GM21825 (cell line): ENCODE results near the gene NT5C2.
A peak's percentile ranks its signal among the peaks of the same experiment; 100 is the strongest.
"Not testable (repeated sequence)": the region's sequence is repeated elsewhere in the genome, so short reads cannot be mapped to it uniquely, and the experiment has no call there.

ENCODE experiments used
- ATAC-seq: cut with Tn5 transposase; IDR thresholded peaks from one replicate; pipeline ENCODE4 v1.9.1; 2021; ENCODE audit warnings: mild to moderate bottlenecking, moderate library complexity; ENCODE audit not compliant: unreplicated experiment

The NT5C2 gene

GRCh38 chr10:103193107-103193819 is at the start of gene NT5C2:
Gene NT5C2 (minus strand): TSS chr10:103193272. CDS start chr10:103174958, 18,314 bp downstream.
- ATAC-seq = peak; percentile 68

DNA sequence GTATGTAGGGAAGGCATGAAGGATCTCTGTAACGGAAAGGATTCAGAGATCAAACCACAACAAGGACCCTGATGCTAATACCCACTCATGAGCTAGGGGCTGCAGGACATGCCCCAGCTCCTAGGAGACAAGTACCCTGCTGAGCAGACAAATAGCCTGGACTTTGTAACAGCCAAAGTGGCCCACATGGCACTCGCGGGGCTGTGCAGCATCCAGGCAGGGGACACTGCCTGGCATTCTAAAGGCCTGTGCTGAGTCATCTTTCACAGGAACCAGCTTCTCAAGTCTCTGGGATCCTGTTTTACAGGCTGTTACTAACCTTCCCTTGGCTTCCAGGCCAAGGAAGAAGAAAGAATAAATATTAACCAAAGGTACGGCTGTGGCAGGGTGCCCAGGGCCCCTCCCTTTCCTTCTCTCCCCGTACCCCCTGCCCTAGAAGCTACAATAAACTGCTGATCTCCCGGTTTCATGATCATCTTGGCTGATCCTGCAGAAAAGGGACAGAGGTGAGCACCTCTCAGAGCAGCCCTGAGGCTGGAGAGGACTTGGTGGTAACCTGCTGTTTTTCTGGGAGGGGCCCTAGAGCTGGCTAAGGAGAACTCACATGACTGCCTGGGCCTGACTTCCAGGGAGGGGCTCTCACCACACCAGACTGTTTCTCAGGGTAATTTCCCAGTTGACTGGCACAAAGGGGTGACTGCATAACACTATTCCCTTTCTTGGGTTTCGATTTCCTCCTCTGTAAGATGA is 48.4 kb upstream of the NT5C2 start:
- no peak for ATAC-seq

DNA sequence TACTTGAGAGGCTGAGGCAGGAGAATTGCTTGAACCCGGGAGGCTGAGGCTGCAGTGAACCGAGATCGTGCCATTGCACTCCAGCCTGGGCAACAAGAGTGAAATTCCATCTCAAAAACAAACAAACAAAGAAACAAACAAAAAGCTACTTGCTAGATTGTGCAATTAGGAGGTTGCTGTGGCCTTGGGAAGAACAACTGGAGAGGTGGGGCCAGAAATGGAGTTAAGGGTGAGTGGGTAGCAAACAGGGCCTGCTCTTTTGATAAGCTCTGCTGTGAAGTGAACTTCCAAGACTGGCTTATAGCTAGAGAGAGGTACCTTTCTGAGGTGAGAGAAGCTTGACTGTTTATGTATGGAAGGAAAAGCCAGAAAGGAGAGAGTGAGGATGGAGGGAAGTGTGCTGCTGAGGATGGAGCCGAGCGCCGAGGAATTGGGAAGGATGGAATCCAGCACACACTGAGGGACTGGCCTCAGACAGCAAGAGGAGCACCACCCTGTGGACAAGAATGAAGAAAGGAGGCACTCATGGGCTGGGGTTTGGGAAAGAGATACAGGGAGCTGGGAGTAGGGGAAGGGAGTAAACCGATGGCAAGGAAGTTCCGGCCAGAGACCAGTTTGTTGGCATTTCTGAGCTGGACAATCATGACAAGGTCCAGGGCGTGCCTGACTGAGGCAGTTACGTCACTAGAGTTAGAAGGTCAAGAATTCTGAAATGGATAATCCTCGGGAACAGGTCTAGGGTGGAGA is 45.6 kb upstream of the NT5C2 start:
- no peak for ATAC-seq

DNA sequence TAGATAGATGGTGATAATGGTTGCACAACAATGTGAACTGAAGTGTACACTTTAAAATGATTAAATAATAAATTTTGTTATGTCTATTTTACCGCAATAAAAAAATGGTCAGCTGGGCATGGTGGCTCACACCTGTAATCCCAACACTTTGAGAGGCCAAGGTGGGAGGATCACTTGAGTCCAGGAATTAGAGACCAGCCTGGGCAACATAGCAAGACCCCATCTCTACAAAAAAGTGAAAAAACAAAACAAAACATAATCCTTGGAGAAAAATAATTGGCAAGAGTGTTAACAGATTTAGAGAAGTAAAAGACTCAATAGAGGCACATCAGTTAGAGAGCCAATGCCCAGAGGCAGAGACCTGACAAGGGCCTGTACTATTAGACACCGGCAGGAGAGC is 42.7 kb upstream of the NT5C2 start:
- ATAC-seq = no peak

- ATAC-seq = no peak
Observed at GRCh38 chr10:103232772-103233488, 39.9 kb upstream of the NT5C2 start.

- no peak for ATAC-seq
Observed at GRCh38 chr10:103232131-103232673, 39.1 kb upstream of the NT5C2 start.

DNA sequence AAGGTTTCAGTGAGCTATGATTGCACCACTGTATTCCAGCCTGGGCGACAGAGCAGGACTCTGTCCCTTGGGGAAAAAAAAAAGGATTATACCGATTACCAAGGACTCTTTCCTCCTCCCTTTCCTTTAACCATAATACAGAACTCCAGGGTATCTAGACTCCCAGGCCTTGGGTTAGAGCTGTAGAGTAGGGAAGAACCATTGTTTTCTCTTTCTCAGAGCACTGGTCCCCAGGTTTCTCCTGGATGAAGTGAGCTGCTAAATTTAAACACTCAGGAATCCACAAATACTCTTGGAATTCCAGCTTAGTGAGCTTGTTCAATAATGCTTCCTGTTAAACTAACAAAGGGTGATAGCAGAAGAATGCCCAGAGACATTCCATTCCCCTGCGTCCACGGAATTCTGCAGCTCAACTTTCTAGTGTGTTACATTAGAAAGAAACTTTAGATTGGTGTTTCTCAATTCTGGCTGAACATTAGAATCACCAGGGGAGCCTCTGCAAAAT is 38.0 kb upstream of the NT5C2 start:
- no peak for ATAC-seq

DNA sequence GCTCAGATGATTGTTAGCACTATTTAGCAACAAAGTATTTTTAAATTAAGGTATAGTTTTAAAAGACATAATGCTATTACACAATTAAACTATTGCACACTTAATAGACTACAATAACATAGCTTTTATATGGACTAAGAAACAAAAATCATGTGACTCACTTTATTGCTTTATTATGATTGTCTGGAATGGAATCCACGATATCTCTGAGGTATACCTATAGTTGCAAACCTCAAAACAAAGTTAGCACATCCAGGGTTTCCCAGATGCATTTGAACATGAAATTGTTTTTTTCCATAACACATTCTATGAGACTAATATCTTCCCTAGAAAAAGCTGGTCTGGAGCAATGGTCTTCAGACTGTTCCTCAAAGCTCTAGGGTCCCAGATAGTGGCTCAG is 34.3 kb upstream of the NT5C2 start:
- ATAC-seq = no peak

DNA sequence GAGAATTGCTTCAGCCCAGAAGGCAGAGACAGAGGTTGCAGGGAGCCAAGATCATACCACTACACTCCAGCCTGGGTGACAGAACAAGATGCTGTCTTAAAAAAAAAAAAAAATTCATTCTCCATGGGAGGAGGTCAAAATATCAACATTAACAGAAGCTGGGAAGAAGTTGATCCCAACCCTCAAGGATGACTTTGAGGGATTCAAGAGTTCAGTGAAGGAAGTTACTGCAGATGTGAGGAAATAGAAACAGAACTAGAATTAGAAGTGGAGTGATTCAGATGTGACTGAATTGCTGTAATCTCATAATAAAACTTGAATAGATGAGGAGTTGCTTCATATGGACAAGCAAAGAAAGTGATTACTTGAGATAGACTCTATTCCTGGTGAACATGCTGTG is 32.9 kb upstream of the NT5C2 start:
- no peak for ATAC-seq

DNA sequence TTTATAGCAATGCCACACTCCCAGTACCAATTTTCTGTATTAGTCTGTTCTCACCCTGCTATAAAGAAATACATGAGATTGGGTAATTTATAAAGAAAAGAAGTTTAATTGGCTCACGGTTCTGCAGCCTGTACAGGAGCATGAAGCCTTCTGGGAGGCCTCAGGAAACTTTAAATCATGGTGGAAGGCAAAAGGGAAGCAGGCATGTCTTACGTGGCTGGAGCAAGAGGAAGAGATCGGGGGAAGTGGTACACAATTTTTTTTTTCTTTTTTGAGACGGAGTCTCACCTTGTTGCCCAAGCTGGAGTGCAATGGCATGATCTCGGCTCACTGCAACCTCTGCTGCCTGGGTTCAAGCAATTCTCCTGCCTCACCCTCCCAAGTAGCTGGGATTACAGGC is 31.6 kb upstream of the NT5C2 start:
- ATAC-seq = not testable (repeated sequence)

GRCh38 chr10:103224133-103224532 is 31.1 kb upstream of the NT5C2 start:
- ATAC-seq = no peak

DNA sequence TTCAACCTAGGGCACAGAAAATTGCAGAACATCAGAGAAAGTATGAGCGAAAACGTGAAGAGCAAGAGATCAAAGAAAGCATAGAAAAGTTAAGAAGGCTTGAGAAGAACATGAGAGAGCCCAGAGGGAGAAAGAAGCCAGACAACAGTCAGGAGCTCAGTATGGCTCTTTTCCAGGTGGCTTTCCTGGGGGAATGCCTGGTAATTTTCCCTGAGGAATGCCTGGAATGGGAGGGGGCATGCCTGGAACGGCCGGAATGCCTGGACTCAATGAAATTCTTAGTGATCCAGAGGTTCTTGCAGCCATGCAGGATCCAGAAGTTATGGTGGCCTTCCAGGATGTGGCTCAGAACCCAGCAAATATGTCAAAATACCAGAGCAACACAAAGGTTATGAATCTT is 23.3 kb upstream of the NT5C2 start:
- not testable (repeated sequence) for ATAC-seq

GRCh38 chr10:103215601-103216000 is 22.5 kb upstream of the NT5C2 start:
- no peak for ATAC-seq

GRCh38 chr10:103210262-103210661 is 17.2 kb upstream of the NT5C2 start:
- ATAC-seq = not testable (repeated sequence)

GRCh38 chr10:103207643-103208042 is 14.6 kb upstream of the NT5C2 start:
- ATAC-seq = not testable (repeated sequence)

- no peak for ATAC-seq
Observed at GRCh38 chr10:103207141-103207540, 14.1 kb upstream of the NT5C2 start.

GRCh38 chr10:103206715-103207114 is 13.6 kb upstream of the NT5C2 start:
- not testable (repeated sequence) for ATAC-seq

DNA sequence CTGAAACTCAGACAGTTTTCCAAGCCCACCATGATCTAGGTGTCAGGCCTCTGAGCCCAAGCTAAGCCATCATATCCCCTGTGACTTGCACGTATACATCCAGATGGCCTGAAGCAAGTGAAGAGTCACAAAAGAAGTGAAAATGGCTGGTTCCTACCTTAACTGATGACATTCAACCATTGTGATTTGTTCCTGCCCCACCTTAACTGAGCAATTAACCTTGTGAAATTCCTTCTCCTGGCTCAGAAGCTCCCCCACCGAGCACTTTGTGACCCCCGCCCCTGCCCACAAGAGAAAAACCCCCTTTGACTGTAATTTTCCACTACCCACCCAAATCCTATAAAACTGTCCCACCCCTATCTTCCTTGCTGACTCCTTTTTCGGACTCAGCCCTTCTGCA is 12.3 kb upstream of the NT5C2 start:
- ATAC-seq = not testable (repeated sequence)

DNA sequence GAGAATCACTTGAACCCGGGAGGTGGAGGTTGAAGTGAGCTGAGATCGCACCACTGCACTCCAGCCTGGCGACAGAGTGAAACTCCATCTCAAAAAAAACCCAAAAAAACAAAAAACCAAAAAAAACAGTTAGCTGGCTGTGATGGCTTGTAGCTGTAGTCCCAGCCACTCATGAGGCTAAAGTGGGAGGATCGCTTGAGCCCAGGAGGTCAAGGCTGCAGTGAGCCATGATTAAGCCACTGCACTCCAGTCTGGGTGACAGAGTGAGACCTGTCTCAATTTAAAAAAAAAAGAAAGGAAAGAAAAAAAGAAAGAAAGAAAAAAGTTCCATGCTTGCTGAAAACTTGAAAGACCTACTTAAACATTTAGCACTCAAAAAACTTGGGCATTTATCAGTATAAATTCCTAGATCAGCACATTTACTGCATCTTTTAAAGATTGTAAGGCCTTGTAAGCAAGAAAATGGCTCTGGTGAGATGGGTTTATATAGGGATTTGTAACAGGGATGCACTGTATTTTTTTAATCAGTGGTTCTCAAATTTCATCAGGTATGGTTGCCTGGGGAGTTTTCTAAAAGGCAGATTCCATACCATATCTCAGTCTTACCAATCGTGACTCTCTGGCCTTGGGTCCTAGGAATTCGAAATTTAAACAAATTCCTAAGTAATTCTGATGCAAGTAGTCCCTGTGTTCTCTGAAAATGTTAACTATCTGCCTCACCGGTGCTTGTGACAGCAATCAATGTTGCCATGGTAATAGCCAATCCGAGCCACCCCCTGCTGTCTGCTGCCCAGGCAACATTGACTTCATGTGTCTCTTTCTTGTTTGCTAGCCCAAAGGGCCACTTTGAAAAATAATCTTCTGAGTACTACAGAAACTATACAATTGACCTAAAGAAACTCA is 11.5 kb upstream of the NT5C2 start:
- ATAC-seq = no peak
